DMS53 treated with DMSO at 0.1 percent for 48 hours (cell line): ENCODE results near the gene CAPN12.

Experiments used
- DNase-seq: peaks from one replicate; lab custom pipeline; 2025; ENCODE audit not compliant: unreplicated experiment; lab: John Stamatoyannopoulos, UW

The CAPN12 gene

GRCh38 chr19:38710928-38711725 is 33.1 kb downstream of the CAPN12 start:
- no peak for DNase-seq

- DNase-seq = no peak
These were observed 33.9 kb downstream of the CAPN12 start for GRCh38 chr19:38710416-38710702.

- DNase-seq = no peak
These were observed 34.4 kb downstream of the CAPN12 start for GRCh38 chr19:38709671-38710415.

- DNase-seq = no peak
These were observed 35.2 kb downstream of the CAPN12 start for GRCh38 chr19:38709119-38709518.

- DNase-seq = no peak
These were observed 35.8 kb downstream of the CAPN12 start for GRCh38 chr19:38708413-38709024.

GRCh38 chr19:38707512-38708114 is 36.7 kb downstream of the CAPN12 start:
- DNase-seq = no peak

GRCh38 chr19:38706792-38707511 is 37.3 kb downstream of the CAPN12 start:
- DNase-seq = no peak

GRCh38 chr19:38705197-38706019 is 38.9 kb downstream of the CAPN12 start:
- DNase-seq = no peak

- DNase-seq = no peak
These were observed 39.7 kb downstream of the CAPN12 start for GRCh38 chr19:38704488-38705026.

- DNase-seq = no peak
These were observed 40.8 kb downstream of the CAPN12 start for GRCh38 chr19:38703509-38703908.

- no peak for DNase-seq
These were observed 42.0 kb downstream of the CAPN12 start for GRCh38 chr19:38702278-38702677.

GRCh38 chr19:38701455-38702063 is 42.7 kb downstream of the CAPN12 start:
- DNase-seq = no peak

- DNase-seq = no peak
These were observed 43.3 kb downstream of the CAPN12 start for GRCh38 chr19:38700902-38701454.

GRCh38 chr19:38700350-38700901 is 43.8 kb downstream of the CAPN12 start:
- DNase-seq = no peak

GRCh38 chr19:38699647-38700349 is 44.5 kb downstream of the CAPN12 start:
- no peak for DNase-seq

- no peak for DNase-seq
These were observed 45.3 kb downstream of the CAPN12 start for GRCh38 chr19:38699027-38699346.

GRCh38 chr19:38698225-38699026 is 45.8 kb downstream of the CAPN12 start:
- no peak for DNase-seq

GRCh38 chr19:38697641-38698071 is 46.6 kb downstream of the CAPN12 start:
- no peak for DNase-seq
